CD4-positive, alpha-beta T cell treated with Interleukin-4 for 4 hours (primary cell): Measurements from ENCODE around the gene PPM1H.

ENCODE experiments used
- DNase-seq: peaks from one replicate; pipeline ENCODE4 v3.0.0-alpha.2; 2020

PPM1H gene

GRCh38 chr12:62631471-62632410 is 303.2 kb downstream of the PPM1H start:
- no peak for DNase-seq

- no peak for DNase-seq
These were observed 304.8 kb downstream of the PPM1H start for GRCh38 chr12:62629971-62630739.

GRCh38 chr12:62629413-62629812 is 305.5 kb downstream of the PPM1H start:
- DNase-seq, result no peak

GRCh38 chr12:62627181-62627580 is 307.8 kb downstream of the PPM1H start:
- no peak for DNase-seq

GRCh38 chr12:62625228-62625627 is 309.7 kb downstream of the PPM1H start:
- DNase-seq, result no peak

GRCh38 chr12:62622177-62622576 is 312.8 kb downstream of the PPM1H start:
- DNase-seq, result no peak

GRCh38 chr12:62621101-62621638 is 313.8 kb downstream of the PPM1H start:
- DNase-seq, result no peak

GRCh38 chr12:62618930-62619329 is 316.0 kb downstream of the PPM1H start:
- DNase-seq, result no peak

- no peak for DNase-seq
These were observed 316.6 kb downstream of the PPM1H start for GRCh38 chr12:62618319-62618718.

- no peak for DNase-seq
These were observed 321.9 kb downstream of the PPM1H start for GRCh38 chr12:62613081-62613480.

- no peak for DNase-seq
These were observed 328.3 kb downstream of the PPM1H start for GRCh38 chr12:62606654-62607053.

GRCh38 chr12:62605981-62606380 is 329.0 kb downstream of the PPM1H start:
- no peak for DNase-seq

- peak; percentile 55 for DNase-seq
These were observed 330.1 kb downstream of the PPM1H start for GRCh38 chr12:62604871-62605270.

- DNase-seq, result no peak
These were observed 330.6 kb downstream of the PPM1H start for GRCh38 chr12:62604373-62604772.

GRCh38 chr12:62603811-62604098 is 331.2 kb downstream of the PPM1H start:
- DNase-seq, result no peak

- DNase-seq, result peak; percentile 80
These were observed 331.7 kb downstream of the PPM1H start for GRCh38 chr12:62603061-62603810.

- peak; percentile 88 for DNase-seq
These were observed 332.5 kb downstream of the PPM1H start for GRCh38 chr12:62602255-62603060.

- DNase-seq, result no peak
These were observed 333.2 kb downstream of the PPM1H start for GRCh38 chr12:62601765-62602164.

- DNase-seq, result no peak
These were observed 335.0 kb downstream of the PPM1H start for GRCh38 chr12:62599854-62600437.

GRCh38 chr12:62598846-62599245 is 336.1 kb downstream of the PPM1H start:
- no peak for DNase-seq

- no peak for DNase-seq
These were observed 337.7 kb downstream of the PPM1H start for GRCh38 chr12:62597253-62597652.
